ENCODE data around the gene SDHAF3.
A peak's percentile ranks its signal among the peaks of the same experiment; 100 is the strongest.
"Not testable (repeated sequence)": the region's sequence is repeated elsewhere in the genome, so short reads cannot be mapped to it uniquely, and the experiment has no call there.

The SDHAF3 gene

DNA sequence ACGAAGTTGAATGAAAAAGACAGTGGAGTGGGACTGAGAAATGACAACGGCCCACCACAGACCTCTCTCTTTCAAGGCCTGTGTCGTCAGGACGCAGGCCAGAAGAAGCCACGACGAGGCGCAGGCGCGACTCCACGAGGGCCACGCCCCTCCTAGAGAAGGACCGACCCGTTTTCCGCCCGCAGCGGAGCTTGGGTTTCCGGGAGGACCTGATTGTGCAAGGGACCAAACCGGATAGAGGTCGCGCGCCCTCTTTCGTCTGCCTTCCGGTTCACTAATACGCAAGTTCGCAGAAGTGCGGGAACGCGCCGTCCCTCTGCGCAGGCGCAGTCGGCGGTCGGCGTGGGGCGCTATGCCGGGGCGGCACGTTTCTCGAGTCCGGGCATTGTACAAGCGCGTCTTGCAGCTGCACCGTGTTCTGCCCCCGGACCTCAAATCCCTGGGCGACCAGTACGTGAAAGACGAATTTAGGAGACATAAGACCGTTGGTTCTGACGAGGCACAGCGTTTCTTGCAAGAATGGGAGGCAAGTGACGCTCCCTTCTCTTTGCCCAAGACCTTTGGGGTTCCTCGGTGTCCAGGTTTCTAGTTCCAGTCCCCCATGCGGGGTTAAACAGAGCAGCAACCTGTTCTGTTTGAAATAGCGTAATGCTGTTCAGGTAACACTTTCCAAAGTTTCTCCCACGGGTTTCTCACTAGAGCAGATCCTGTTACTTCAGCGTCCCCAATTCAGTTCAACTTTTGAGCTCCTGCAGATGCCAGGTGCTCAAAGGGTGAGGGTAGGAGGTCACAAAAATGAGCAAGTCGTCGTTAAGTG is at the start of gene SDHAF3:
Gene SDHAF3, plus strand, starts transcription at position 327 of the 817 bp plus-strand sequence. Its CDS starts 26 bp downstream, at position 353.
- DNase-seq (ENCODE audit: low read depth) = peak; percentile 97

DNA sequence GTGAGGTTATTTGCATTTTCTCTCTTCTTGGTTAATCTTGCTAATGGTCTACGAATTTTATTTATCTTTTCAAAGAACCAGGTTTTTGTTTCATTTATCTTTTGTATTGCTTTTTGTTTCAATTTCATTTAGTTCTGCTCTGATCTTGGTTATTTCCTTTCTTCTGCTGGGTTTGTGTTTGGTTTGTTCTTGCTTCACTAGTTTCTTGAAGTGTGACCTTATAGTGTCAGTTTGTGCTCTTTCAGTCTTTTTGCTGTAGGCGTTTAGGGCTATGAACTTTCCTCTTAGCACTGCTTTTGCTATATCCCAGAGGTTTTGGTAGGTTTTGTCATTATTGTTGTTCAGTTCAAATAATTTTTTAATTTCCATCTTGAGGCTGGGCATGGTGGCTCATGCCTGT is 45.5 kb upstream of the SDHAF3 start:
- DNase-seq (ENCODE audit: low read depth) = not testable (repeated sequence)

DNA sequence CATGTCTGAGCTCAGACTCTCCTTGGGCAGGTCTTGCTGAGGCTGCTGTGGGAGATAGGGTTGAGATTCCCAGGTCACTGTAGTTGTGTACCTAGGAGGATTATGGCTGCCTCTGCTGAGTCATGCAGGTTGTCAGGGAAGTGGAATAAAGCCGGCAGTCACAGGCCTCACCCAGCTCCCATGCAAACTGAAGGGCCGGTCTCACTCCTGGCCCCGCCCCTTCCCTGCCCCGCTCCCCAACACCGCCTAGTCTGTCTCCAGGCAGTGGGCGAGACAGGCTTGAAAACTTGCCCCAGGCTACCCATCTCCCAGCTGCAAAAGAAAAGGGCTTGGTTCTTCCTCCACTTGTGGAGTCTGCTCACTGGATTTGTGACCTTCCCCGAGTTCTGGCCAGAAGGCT is 41.6 kb upstream of the SDHAF3 start:
- DNase-seq (ENCODE audit: low read depth) = no peak

DNA sequence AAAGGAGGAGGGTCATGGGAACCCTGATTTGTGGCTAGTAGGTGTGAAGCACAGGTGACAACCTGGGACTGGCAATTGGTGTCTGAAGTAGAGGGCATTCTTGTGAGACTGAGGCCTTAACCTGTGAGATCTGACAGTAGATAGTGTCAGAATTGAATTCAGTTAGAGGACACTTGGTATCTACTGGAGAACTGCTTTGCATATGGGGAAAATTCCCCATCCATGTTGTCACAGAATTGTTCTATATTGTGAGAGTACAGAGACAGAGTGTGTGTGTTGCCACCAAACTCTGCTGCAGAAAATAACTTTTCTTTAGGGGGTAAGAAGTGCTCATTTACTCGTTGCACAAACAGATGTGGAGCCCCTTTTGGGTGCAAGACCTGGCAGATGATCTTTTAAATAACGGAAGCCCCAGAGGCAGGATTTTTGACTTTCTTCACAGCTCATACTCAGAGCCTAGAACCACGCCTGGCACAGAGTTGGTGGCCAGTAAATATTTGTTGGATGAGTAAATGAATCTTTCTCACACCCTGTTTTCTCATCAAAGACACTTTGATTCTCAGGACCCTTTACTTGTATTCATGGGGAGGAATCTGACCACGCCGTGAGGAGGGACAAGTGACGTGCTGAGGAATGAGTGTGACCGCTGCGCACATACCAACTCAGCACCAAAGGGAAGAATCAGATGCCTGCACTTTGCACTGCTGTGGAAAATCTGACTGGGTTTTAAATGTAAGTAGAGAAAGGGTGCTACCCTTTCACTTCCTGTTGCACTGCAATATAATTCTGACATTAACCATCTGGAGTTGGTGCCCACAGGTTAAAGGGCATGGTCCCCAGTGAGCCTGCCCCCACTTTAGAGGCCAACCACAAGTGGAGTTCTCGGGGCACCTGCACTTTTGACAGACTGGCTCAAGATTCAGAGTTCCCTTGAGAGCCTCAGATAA is 39.2 kb upstream of the SDHAF3 start:
- no peak for DNase-seq (ENCODE audit: low read depth)

DNA sequence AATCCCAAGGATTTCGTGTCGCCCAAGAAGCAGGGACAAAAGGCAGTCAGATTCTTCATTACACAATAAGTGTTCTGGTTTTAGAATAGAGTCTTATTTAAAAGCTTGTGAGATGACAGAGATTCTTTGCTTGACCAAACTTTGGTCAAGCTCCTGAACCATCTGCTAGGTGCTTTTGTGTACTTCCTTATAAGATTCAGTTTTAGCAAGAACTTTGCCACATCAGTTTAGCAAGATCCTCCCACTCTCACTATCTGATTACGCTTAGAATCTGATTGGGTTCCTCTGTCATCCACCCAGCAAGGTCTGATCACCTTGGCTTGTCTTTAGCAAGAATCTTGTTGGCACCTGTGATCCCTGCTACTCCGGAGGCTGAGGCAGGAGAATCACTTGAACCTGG is 38.2 kb upstream of the SDHAF3 start:
- DNase-seq (ENCODE audit: low read depth) = no peak

- no peak for DNase-seq (ENCODE audit: low read depth)
Measured at GRCh38 chr7:97081521-97082300, 35.8 kb upstream of the SDHAF3 start.

GRCh38 chr7:97088364-97088763 is 29.1 kb upstream of the SDHAF3 start:
- DNase-seq (ENCODE audit: low read depth) = no peak

DNA sequence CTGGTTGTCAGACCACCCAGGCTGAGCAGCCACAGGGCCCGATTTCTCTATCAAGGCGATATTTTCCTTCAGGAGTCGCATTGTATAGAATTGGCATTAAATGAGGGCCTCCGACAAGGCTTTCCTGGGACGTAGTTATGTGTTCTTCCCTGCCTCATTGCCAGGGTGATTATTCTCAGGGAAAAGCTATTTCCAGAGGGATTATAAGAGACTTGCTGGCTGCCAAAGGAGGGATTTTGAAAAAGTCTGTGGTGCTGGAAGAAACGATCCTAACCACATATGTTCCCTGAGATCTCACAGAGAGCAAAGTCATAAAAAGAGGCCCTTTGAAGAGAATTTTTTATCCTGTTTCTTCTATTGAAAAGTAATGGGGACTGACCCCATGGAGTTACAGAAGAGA is 27.7 kb upstream of the SDHAF3 start:
- DNase-seq (ENCODE audit: low read depth) = no peak

GRCh38 chr7:97090761-97091353 is 26.6 kb upstream of the SDHAF3 start:
- no peak for DNase-seq (ENCODE audit: low read depth)

- DNase-seq (ENCODE audit: low read depth) = no peak
Measured at GRCh38 chr7:97094284-97094930, 23.1 kb upstream of the SDHAF3 start.

GRCh38 chr7:97096037-97096436 is 21.5 kb upstream of the SDHAF3 start:
- no peak for DNase-seq (ENCODE audit: low read depth)

- no peak for DNase-seq (ENCODE audit: low read depth)
Measured at GRCh38 chr7:97096661-97097060, 20.8 kb upstream of the SDHAF3 start.

- DNase-seq (ENCODE audit: low read depth) = peak; percentile 38
Measured at GRCh38 chr7:97104719-97105238, 12.7 kb upstream of the SDHAF3 start.

GRCh38 chr7:97107192-97107800 is 10.2 kb upstream of the SDHAF3 start:
- no peak for DNase-seq (ENCODE audit: low read depth)

DNA sequence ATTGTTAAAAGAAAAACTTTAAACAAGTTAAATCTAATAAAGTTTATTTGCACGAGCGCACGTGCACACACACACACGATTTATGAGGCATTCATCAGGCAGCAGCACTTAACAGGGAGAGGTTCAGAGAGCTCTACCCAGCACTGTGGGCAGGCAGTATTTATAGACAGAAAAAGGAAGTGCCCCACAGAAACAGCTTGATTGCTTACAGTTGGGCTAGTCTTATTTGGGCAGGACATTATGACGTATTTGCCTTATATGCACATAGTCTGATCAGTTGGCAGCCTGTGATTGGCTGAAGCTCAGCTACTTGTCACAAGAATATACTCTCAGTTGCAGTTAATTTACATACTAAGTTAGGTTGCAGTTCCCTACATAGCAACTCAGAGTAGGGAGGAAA is 1.2 kb upstream of the SDHAF3 start:
- no peak for DNase-seq (ENCODE audit: low read depth)

- DNase-seq (ENCODE audit: low read depth) = no peak
Measured at GRCh38 chr7:97117035-97117371, 495 bp upstream of the SDHAF3 start.

GRCh38 chr7:97118306-97118917 is 914 bp downstream of the SDHAF3 start:
- no peak for DNase-seq (ENCODE audit: low read depth)

- DNase-seq (ENCODE audit: low read depth) = no peak
Measured at GRCh38 chr7:97119747-97120146, 2.2 kb downstream of the SDHAF3 start.

DNA sequence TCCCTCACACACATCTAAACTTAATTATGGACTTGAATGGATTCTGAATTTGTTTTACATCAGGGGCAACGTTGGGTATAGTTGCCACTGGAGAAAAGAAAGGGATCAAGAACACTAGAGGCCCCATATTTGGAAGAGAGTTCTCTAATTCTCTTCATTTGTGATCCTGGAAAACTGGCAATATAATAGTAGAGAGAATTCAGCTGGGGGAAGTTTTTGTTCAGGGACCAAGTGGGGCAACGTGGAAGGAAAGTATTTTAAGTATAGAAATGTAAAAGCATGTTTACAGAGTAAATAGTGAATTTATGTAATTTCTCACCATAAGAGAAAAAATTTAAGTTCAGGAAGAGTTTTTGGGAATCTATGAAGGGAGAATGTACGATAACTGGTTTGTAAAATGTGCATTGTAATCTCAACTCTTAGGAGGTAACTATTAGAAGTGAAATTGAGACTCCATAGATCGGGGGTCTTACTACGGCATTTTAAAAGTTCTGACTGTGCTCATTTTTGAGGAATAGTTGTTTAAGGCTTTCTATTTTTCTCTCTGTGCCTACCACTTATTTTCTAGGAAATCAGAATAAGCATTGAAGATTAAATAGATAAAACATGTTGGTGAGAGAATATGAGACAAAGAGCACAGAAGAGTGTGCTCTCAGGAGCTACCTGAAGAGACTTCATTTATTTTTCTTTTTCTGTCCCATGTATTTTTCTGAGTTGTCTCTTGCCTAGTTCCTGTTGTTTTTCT is 3.4 kb downstream of the SDHAF3 start:
- no peak for DNase-seq (ENCODE audit: low read depth)

DNA sequence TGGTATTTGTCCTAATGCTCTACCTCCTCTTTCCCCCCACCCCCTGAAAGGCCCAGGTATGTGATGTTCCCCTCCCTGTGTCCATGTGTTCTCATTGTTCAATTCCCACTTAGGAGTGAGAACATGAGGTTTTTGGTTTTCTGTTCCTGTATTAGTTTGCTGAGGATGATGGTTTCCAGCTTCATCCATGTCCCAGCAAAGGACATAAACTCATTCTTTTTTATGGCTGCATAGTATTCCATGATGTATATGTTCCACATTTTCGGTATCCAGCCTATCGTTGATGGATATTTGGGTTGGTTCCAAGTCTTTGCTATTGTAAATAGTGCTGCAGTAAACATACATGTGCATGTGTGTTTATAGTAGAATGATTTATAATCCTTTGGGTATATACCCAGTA is 5.6 kb downstream of the SDHAF3 start:
- DNase-seq (ENCODE audit: low read depth) = not testable (repeated sequence)

All from stromal cell of bone marrow (primary cell).